HG03045 (cell line): Measurements from ENCODE around the gene GLT8D2.

Experiments used
- ATAC-seq: cut with Tn5 transposase; IDR thresholded peaks from one replicate; pipeline ENCODE4 v1.9.1; 2021; ENCODE audit warnings: mild to moderate bottlenecking, moderate library complexity; ENCODE audit not compliant: unreplicated experiment

The GLT8D2 gene

DNA sequence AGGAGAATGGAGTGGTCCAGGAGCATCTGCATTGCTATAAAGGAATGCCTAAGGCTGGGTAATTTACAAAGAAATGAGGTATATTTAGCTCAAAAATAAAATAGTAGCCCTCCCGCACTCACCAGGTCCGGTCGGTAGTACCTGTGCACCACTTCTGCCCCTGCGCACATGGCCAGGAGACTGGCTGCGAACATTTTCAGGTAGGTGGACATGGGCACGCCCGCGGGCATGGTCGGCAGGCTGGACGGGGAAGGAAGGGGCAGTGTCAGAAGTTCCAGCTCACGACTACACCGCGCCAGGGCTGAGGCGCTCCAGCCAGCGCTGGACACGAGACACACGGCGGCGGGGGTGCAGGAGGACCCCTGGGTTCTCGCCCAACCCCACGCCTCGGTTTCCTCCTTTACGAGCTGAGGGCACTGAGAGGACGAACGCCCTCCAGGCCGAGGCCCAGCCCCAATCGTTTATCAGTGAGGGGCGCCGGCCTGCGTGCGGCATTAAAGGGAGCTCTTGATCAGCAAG, 93.4 kb downstream of the GLT8D2 start:
- peak; percentile 39 for ATAC-seq

DNA sequence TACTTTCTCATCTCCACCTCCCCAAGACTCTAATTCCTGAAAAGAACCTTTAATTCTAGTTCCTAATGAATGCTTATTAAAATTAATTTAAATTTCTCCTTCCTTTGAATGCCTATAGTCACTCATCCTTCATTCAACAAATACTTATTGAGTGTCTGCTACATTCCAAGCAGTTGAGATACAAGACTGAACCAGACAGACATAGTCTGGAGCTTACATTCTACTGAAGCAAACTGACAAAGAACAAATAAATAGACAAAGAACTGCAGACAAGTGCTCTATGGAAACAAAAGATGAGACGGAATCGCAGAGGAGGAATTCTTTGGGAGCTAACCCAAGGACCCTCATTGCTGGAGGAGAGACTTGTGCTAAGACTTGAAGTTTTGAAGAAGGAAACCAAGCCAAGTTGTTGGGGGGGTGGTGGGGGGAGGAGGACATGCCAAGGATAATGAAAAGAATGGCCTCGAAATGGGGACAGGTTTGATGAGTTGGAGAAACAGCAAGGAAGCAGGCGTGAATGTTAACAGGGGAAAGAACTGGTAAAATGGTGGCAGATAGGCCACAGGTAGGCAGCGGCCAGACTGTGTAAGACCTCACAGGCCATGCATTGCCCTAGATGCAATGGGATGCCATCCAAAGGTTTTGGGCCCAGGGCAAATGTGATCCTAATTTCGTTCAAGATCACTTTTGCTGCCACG, 94.0 kb downstream of the GLT8D2 start:
- no peak for ATAC-seq

GRCh38 chr12:103952497-103952896, 97.5 kb downstream of the GLT8D2 start:
- ATAC-seq = no peak

- ATAC-seq = no peak
Observed at GRCh38 chr12:103948746-103949406, 101.1 kb downstream of the GLT8D2 start.

DNA sequence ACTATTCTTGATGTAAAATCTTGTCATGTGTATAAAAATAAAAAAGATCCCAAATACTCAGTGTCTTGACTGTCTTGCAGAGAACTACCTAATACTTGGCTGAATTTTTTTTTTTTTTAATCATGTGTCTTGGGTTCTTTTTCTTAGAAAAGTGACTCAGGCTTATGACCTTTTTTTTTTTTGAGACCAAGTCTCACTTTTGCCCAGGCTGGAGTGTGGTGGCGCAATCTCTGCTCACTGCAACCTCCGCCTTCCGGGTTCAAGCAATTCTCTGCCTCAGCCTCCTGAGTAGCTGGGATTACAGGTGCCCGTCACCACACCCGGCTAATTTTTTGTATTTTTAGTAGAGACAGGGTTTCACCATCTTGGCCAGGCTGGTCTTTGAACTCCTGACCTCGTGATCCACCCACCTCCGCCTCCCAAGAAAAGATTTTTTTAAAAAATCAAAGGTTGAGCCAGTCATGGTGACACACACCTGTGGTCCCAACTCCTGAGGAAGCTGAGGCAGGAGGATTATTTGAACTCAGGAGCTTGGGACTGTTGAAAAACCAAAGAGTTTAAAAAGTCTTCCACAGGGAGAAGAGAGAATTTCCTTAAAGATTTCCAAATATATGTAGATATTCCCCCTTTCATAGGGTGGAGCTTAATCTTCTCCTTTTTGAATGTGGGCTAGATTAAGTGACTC, 102.0 kb downstream of the GLT8D2 start:
- ATAC-seq = no peak

- no peak for ATAC-seq
Observed at GRCh38 chr12:103944964-103945363, 105.0 kb downstream of the GLT8D2 start.
